OCI-LY3 (cell line): ENCODE data around the gene BHLHE23.

Experiments used
- H2AFZ ChIP-seq: fragments of 200-600, 300-600 bp; shearing (Covaris generic); 2 replicates; pipeline ENCODE4 v1.6.0; 2014; ENCODE audit warnings: antibody characterized with exemption, low read depth, low read length
- H3K27ac ChIP-seq: fragments of 200-600, 300-600 bp; sonication (generic); 2 replicates; pipeline ENCODE4 v1.5.1; 2014; ENCODE audit warnings: mild to moderate bottlenecking, low read length, moderate library complexity, mixed read lengths
- H3K27me3 ChIP-seq: fragments of 200-600, 300-600 bp; sonication (generic); 2 replicates; pipeline ENCODE4 v1.6.1; 2014; ENCODE audit warnings: low read depth, low read length, mixed read lengths
- H3K36me3 ChIP-seq: fragments of 200-600, 300-600 bp; sonication (generic); replicated peaks from 2 replicates; pipeline ENCODE3; 2014; ENCODE audit warnings: low read depth, low read length, mixed read lengths
- H3K4me1 ChIP-seq: fragments of 300-600, 200-600 bp; sonication (generic); 2 replicates; pipeline ENCODE4 v1.6.1; 2014; ENCODE audit warnings: low read length, mixed read lengths
- H3K4me2 ChIP-seq: fragments of 200-600, 300-600 bp; sonication (generic); 2 replicates; pipeline ENCODE4 v1.6.1; 2014; ENCODE audit warnings: low read length, mixed read lengths
- H3K4me3 ChIP-seq: fragments of 300-600, 200-600 bp; sonication (generic); 2 replicates; pipeline ENCODE4 v1.5.1; 2014; ENCODE audit warnings: antibody characterized with exemption, mild to moderate bottlenecking, low read length, moderate library complexity
- H3K79me2 ChIP-seq: fragments of 300-600, 200-600 bp; shearing (Covaris generic); 2 replicates; pipeline ENCODE4 v1.6.1; 2014; ENCODE audit warnings: mild to moderate bottlenecking, low read length, mixed read lengths
- H3K9ac ChIP-seq: fragments of 300-600, 200-600 bp; shearing (Covaris generic); 2 replicates; pipeline ENCODE4 v1.6.0; 2014; ENCODE audit warnings: mild to moderate bottlenecking, low read length, moderate library complexity
- H3K9me3 ChIP-seq: fragments of 200-600, 300-600 bp; shearing (Covaris generic); 2 replicates; pipeline ENCODE4 v1.6.1; 2014; ENCODE audit warnings: low read length, mixed read lengths; ENCODE audit not compliant: insufficient read depth
- H4K20me1 ChIP-seq: fragments of 200-600, 300-600 bp; sonication (generic); 2 replicates; pipeline ENCODE4 v1.6.1; 2016; ENCODE audit warnings: low read length, mixed read lengths; ENCODE audit not compliant: insufficient read depth
- EZH2phosphoT487 ChIP-seq: fragments of 200-600 bp; shearing (Covaris generic); IDR thresholded peaks from 2 replicates; pipeline ENCODE4 v1.6.1; 2018; ENCODE audit warnings: antibody characterized with exemption, mixed run types, low read depth
- TF ChIP-seq, protein P1 (sequence below): fragments of 200-600, 300-600 bp; sonication (generic); IDR thresholded peaks from 2 replicates; pipeline ENCODE4 v1.5.1; 2014; ENCODE audit warnings: antibody characterized with exemption, low read length, low read depth

The BHLHE23 gene

GRCh38 chr20:63015662-63016361, 9.0 kb upstream of the BHLHE23 start:
- peaks cover 6% of the 10 kb centered on the region for H3K36me3 ChIP-seq

GRCh38 chr20:63015147-63015661, 8.4 kb upstream of the BHLHE23 start:
- Histone ChIP-seq H3K4me3 (no peak overlapping the region), H3K27ac (no peak overlapping the region), H3K4me2 (no peak overlapping the region), H3K4me1 (peaks cover 25% of the 10 kb centered on the region), H3K36me3 (peaks cover 6% of the 10 kb centered on the region), H3K9ac (no peak overlapping the region), H2AFZ (no peak overlapping the region), H3K27me3 (peaks cover 9% of the 10 kb centered on the region; the same call in 1 of the 2 replicates), H4K20me1 (no peaks in the 10 kb centered on the region), H3K79me2 (no peaks in the 10 kb centered on the region), H3K9me3 (peaks cover 9% of the 10 kb centered on the region)
- TF ChIP-seq, protein P1, sequence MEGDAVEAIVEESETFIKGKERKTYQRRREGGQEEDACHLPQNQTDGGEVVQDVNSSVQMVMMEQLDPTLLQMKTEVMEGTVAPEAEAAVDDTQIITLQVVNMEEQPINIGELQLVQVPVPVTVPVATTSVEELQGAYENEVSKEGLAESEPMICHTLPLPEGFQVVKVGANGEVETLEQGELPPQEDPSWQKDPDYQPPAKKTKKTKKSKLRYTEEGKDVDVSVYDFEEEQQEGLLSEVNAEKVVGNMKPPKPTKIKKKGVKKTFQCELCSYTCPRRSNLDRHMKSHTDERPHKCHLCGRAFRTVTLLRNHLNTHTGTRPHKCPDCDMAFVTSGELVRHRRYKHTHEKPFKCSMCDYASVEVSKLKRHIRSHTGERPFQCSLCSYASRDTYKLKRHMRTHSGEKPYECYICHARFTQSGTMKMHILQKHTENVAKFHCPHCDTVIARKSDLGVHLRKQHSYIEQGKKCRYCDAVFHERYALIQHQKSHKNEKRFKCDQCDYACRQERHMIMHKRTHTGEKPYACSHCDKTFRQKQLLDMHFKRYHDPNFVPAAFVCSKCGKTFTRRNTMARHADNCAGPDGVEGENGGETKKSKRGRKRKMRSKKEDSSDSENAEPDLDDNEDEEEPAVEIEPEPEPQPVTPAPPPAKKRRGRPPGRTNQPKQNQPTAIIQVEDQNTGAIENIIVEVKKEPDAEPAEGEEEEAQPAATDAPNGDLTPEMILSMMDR, result no peak
- TF ChIP-seq EZH2phosphoT487, result no peak

More at GRCh38 chr20:63015662-63016361, 9.0 kb upstream of the BHLHE23 start:
- Histone ChIP-seq H3K4me3 (no peak overlapping the region), H3K27ac (no peak overlapping the region), H3K4me2 (no peak overlapping the region), H3K27me3 (peaks cover 9% of the 10 kb centered on the region; the same call in 1 of the 2 replicates), H3K9me3 (peaks cover 9% of the 10 kb centered on the region), H4K20me1 (no peaks in the 10 kb centered on the region), H2AFZ (no peak overlapping the region), H3K9ac (no peak overlapping the region), H3K4me1 (peaks cover 20% of the 10 kb centered on the region), H3K79me2 (no peaks in the 10 kb centered on the region)
- no peak for TF ChIP-seq EZH2phosphoT487
- TF ChIP-seq, protein P1, result no peak

DNA sequence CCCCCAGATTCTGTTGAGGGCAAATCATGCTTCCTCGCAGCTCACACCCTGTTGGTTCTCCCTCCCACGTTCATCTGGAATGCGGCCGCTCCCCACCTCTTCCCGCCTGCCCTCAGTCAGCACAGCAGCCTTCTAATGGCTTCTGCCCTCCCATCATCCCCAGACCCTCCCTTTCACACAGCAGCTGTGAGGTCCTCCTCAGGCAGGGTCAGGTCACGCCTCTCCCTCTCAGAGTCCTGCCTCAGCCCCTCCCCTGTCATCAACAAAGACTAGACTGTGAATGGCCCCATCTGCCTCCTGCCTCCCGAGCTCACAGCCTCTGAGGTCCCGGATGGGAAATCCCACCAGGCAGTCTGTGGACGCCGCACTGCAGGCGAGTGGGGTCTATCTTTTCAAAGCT, 7.9 kb upstream of the BHLHE23 start:
- Histone ChIP-seq H3K4me3 (no peak overlapping the region), H3K9ac (no peak overlapping the region), H3K79me2 (no peaks in the 10 kb centered on the region), H3K9me3 (peaks cover 9% of the 10 kb centered on the region), H3K4me1 (peaks cover 30% of the 10 kb centered on the region), H3K27ac (no peak overlapping the region), H3K36me3 (peaks cover 6% of the 10 kb centered on the region), H2AFZ (no peak overlapping the region), H4K20me1 (no peaks in the 10 kb centered on the region), H3K4me2 (no peak overlapping the region), H3K27me3 (peaks cover 9% of the 10 kb centered on the region; the same call in 1 of the 2 replicates)
- no peak for TF ChIP-seq EZH2phosphoT487
- TF ChIP-seq, protein P1, result no peak

DNA sequence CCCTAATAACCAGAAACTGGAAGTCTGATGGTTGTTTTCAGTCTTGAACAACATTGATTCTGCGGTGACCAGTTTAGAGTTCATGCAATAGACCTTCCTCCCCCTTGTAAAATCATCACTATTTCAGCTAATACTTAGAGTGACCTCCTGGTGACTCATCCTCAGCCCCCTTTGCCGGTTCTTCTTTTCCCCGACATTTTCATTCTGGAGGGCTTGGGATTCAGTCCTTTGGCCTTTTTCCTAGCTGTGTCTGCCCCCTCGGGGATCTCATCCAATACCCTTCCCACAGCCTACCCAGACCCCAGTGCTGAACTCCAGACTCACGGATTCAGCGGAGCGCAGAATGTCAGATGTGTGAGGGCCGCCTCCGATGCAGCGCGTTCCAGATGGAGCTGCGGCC, 7.5 kb upstream of the BHLHE23 start:
- Histone ChIP-seq H3K27ac (no peak overlapping the region), H3K36me3 (peaks cover 6% of the 10 kb centered on the region), H3K4me3 (no peak overlapping the region), H2AFZ (no peak overlapping the region), H3K79me2 (no peaks in the 10 kb centered on the region), H3K4me2 (no peak overlapping the region), H4K20me1 (no peaks in the 10 kb centered on the region), H3K27me3 (peaks cover 7% of the 10 kb centered on the region; the same call in 1 of the 2 replicates), H3K4me1 (peaks cover 33% of the 10 kb centered on the region), H3K9me3 (peaks cover 9% of the 10 kb centered on the region), H3K9ac (no peak overlapping the region)
- TF ChIP-seq, protein P1, result no peak
- TF ChIP-seq EZH2phosphoT487, result no peak
